SK-N-MC (cell line): ENCODE data around the gene BANP.

ENCODE experiments used
- EZH2 ChIP-seq: fragments of 200-600 bp; sonication (generic); IDR thresholded peaks from one replicate; pipeline ENCODE4 v1.6.1; 2017; ENCODE audit warnings: antibody characterized with exemption
- POLR2AphosphoS5 ChIP-seq: IDR thresholded peaks from 2 replicates; pipeline ENCODE4 v1.6.1; 2012; ENCODE audit warnings: mild to moderate bottlenecking, low read depth, low read length, borderline replicate concordance

- TF ChIP-seq POLR2AphosphoS5 (no peak), EZH2 (no peak)
These were observed 122.8 kb downstream of the BANP start for GRCh38 chr16:88074041-88074440.
